NCI-H1048 (cell line): ENCODE results near the gene VPS41.
"Not testable (repeated sequence)": the region's sequence is repeated elsewhere in the genome, so short reads cannot be mapped to it uniquely, and the experiment has no call there.

Experiments
- DNase-seq: peaks from one replicate; lab custom pipeline; 2025; lab: John Stamatoyannopoulos, UW

VPS41 gene

DNA sequence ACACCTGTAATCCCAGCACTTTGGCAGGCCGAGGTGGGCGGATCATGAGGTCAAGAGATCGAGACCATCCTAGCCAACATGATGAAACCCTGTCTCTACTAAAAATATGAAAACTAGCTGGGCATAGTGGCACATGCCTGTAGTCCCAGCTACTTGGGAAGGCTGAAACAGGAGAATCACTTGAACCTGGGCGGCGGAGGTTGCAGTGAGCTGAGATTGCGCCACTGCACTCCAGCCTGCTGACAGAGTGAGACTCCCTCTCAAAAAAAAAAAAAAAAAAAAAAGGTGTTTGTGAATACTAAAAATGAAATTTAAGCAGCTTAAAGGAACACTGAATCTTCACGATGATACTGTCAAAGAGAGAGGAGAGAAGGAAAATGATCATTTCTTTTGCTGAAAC is 54.0 kb downstream of the VPS41 start:
- DNase-seq = not testable (repeated sequence)

DNA sequence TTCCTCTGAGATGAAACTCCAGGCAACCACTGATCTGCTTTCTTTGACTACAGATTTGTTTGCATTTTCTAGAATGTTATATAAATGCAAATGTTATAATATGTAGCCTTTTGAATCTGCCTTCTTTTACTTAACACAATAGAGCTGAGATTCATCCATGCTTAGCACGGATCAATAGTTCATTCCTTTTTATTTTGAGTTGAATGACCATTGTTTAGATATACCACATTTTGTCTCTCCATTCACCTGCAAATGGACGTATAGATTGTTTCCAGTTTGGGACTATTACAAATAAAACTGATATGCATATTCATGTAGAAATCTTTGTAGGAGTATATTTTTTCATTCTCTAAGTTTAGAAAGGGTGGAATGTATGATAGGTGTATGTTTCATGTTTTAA is 57.7 kb downstream of the VPS41 start:
- DNase-seq = no peak

DNA sequence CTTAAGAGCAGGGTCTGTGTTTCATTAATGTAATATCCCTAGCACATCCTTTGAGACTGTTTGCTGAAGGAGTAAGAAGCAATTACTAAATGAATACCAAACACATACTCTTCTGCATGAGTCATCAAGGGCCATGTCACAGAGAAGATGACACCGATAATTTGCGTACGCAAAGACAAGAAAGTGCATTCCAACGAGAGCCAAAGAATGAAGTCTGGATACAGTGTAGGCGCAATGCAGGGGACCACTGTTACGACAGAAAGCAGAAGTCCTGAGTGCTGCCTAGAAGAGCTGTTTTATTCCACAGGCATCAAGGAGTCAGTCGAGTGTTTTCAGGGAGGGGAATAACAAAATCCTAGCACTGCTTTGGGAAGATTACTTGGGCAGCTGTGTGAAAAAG is 62.7 kb downstream of the VPS41 start:
- DNase-seq = no peak

DNA sequence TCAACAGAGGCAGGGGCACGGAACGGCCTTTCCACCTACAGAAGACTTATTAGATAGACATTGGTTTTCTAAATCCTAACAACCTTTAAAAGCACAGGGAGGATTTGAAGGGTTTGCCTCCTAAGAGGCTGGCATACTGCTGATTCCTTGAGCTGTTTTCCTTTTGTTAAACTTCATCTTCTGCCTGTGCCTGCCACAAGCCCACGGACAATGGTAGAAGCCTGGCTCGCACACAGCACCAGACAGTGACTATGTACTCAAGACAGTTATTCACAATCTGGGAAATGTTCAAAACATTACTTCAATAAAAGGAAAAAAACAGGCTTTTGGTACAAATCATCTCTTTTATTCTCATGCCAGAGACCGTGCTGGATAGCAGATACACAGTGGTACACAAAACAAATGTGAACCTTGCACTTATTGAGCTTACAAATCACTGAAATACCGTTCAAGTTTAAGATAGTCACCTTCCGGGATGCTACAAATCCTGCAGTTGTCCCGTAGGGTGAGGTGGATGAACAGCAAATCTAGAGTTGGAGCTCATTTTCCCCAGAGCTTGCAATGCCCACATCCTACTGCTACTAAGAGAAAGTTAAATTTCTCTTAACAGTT is 63.9 kb downstream of the VPS41 start:
- DNase-seq = no peak

DNA sequence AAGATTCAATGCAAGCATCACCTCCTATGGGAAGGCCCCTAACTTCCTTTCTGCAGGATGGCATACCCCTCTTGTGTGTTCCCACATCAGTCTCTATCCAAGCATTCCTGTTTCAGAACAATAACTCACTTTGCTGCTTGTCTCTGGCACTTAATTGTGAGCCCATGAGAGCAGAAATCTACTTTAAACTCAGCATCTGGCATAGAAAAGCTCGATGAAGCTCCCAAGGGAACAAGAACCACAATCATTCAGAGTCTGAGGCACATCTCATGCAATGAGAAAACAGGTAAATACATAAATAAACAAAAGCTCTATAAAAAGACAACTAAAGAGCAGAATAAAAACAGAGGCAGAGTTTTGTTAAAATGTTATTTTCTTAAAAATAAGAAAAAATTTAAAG is 66.2 kb downstream of the VPS41 start:
- no peak for DNase-seq

DNA sequence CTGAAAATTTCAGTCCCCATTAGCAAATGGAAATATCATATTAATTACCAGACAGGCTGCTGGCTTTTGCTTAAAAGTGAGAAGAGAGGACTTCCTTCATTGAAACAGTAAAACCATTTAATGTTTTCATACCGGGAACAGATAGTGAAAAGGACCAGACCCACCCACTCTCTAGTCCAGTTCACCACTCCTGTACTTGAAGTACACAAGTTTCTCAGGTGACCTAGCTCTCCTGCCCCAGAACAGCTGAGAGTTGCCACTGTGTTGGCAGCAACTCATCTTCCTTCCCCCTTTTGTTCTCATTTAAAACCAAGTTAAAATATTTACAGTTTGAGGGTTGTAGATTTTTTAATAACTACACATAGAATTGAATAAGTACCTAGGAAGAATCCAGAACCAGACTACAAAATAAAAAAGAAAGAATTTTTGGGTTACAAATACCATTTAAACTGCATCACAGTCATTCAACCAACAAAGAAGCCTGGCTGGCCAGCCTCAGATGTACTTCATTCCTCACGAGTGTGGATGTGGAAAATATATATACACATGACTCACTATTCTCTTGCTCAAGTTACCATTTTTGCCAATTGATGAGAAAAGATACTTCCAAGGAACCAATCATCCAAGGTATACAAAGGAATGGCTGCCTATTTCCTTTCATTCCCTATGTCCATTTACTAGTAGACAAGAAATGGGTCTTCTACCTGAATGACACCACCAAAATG is 68.1 kb downstream of the VPS41 start:
- no peak for DNase-seq

DNA sequence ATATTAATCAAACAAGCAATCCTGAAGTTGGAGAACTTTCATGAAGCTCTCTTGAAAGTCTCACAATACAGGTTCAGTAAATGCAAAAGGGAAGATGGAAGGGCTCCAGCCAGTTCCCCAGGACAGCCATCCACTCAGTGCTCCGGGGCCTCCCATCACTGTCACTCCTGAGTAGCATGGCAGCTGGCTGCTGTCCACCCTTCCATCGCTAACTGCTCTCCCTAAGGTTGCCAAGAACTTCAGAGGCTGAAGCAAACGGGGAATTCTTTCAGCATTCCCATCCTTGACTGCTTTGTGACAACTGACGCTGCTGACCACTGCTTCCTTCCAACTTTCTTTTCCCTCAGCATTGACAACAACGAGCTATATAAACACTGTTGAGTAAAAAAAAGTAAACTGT is 69.1 kb downstream of the VPS41 start:
- DNase-seq = no peak

GRCh38 chr7:38838725-38839385 is 70.1 kb downstream of the VPS41 start:
- DNase-seq = no peak

DNA sequence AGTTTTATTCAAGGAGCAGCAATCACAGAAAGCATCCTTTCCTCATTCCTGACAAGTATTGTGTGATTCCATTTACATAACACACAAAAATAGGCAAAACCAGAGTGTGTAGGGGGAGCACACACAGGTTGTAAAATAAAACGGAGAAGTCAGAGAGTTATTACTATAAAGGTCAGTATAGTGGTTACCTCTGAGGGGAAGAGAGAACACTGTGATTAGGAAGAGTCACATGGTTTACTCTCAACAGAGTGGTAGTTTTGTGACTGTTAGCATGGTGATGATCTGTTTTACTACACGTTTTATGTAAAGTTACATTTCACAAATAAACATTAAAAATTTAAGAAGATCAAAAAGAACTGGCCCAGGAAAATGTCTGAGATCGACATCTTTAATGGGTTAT is 74.6 kb downstream of the VPS41 start:
- DNase-seq = no peak

- no peak for DNase-seq
Observed at GRCh38 chr7:38833329-38833728, 75.7 kb downstream of the VPS41 start.

GRCh38 chr7:38831259-38831996 is 77.6 kb downstream of the VPS41 start:
- DNase-seq = no peak

- no peak for DNase-seq
Observed at GRCh38 chr7:38830826-38831225, 78.2 kb downstream of the VPS41 start.

- no peak for DNase-seq
Observed at GRCh38 chr7:38829488-38830165, 79.4 kb downstream of the VPS41 start.

DNA sequence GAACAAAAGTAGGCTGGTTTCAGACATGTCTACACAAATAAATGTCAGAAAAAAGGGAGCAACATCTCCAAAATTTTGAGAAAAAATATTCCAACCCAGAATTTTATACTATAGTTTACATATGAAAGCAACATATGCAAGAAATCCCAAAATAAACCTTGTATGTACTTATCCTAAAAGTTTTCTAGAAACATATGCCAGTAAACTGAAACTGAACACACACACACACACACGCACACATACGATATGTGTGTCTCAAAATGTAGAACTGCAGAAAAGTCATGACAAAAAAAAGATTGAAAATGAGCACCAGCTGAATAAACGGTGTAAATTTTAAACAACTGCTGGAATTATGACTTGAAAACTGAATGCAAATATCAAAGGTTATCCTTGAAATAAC is 81.0 kb downstream of the VPS41 start:
- no peak for DNase-seq

DNA sequence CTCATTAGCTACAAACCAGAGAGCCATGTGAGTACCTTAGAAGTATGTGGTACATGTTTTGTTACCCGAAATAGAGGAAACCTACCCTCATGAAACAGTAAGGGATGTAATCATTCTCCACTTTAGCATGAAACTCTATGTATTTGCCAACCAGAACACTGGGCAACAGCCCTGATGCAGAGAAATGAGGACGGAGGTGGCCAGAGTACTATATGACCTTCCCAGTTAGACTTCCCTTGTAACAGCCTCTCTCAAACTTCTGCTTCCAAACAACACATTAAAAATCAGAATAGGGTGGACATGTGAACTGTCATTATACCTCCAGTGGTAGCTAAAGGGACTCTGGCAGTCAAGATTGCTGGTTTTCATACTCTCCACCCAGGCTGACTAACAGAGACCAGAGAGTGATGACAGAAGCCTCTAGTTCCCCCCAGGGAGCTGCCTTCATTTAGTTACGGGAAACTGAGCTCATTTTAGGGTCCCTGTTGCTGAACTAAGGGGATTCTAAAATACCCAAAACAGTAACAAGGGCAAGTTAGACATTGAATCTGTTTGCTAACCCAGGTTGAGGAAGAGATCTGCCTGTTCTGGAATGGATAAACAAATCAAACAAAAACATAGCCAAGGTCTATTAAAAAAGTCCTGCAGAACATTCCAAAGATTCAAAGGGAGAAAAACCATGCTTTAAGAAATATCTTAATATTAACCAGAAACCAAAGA is 83.1 kb downstream of the VPS41 start:
- DNase-seq = no peak

GRCh38 chr7:38824948-38825347 is 84.0 kb downstream of the VPS41 start:
- DNase-seq = no peak

- DNase-seq = no peak
Observed at GRCh38 chr7:38822549-38822948, 86.4 kb downstream of the VPS41 start.

- no peak for DNase-seq
Observed at GRCh38 chr7:38820571-38820970, 88.4 kb downstream of the VPS41 start.

DNA sequence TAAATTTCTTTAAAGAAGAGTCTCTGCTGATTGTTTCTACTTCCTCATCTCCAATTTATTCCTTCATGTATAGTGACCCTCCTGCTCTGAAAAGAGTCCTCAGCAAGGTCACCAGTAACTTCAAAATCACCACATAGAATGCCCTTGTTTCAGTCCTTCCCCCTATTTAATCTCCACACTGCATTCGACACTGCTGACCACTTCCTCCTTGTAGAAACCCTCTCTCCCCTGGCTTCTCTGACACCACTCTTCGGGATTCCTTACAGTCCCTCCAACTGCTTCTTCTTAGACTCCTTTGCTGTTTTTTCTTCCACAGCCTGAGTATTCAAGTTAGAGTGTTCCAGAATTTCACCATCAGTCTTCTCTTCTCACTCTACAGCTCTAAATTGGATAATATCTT is 89.5 kb downstream of the VPS41 start:
- no peak for DNase-seq

- DNase-seq = no peak
Observed at GRCh38 chr7:38817526-38817925, 91.5 kb downstream of the VPS41 start.

DNA sequence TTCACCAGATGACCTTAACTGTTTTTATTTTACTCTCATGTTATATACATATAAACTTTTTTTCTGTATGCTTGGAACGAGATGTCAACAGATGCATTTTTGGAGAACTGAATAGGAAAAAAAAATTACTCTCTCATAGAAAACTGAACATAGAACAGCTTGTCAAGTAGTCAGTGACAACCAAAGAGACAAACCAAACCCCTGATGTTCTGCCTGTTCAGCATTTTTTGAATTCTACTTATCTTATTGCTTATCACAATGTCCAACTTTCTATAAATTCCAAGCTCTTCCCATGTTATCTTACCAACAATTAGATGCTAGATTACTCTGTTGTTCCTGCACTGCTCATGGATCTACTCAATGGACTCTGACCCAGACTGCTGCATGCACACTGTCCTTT is 95.2 kb downstream of the VPS41 start:
- DNase-seq = no peak

DNA sequence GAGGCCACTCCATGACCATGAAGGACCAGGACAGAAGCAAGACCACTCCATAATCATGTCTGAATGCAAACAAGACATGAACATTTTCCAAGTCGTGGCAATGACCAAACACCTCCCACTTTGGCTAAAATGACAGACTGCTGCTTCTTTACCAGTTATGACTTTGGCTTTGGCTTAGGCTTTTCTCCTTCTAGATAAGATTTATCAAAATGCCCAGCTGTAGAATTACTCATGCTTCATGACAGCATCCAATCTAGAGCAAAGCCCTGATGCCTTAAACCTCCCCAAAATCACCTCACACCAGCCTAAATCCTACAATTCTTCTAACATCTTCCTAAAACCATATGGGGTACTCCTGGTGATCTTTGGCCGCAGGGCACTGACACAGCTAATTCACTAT is 102.1 kb downstream of the VPS41 start:
- no peak for DNase-seq
